Measurements from ENCODE around the gene EWSR1.
A peak's percentile ranks its signal among the peaks of the same experiment; 100 is the strongest.

The EWSR1 gene

DNA sequence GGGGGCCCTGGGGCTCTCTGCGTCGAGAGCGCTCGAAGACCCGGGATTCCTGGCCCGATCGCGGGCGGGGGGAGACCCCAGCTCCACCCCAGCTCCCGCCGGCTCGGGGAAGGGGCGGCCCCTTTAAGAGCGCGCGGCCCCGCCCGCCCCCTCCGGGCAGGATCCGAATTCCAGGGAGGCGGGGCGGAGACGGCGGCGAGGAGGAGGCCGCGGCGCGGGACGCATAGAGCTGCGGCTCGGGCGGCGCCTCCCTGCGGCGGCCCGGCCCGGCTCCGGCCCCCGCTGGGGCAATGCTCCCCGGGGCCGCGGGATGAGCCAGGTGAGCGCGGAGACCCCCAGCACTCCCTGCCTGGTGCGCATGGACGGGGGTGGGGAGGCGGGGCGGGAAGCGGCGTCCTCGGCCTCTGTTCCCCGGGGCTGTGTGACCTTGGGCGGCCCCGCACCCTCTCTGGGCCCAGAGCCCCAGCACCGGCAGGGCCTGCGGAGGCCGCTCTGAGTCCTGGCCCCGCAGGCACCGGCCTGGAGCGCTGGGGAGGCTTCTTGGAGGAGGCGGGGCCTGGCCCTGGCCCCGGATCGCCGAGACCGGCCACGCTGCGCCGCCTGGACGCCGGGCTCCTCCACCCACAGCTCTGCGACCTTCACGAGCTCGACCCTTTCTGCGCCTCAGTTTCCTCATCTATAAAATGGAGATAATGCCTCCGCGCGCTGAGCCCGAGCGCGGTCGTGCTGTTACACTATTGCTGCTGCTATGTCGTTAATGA is 38.9 kb downstream of the EWSR1 start:
- DNase-seq (ENCODE audit: low spot score), result peak; percentile 88

DNA sequence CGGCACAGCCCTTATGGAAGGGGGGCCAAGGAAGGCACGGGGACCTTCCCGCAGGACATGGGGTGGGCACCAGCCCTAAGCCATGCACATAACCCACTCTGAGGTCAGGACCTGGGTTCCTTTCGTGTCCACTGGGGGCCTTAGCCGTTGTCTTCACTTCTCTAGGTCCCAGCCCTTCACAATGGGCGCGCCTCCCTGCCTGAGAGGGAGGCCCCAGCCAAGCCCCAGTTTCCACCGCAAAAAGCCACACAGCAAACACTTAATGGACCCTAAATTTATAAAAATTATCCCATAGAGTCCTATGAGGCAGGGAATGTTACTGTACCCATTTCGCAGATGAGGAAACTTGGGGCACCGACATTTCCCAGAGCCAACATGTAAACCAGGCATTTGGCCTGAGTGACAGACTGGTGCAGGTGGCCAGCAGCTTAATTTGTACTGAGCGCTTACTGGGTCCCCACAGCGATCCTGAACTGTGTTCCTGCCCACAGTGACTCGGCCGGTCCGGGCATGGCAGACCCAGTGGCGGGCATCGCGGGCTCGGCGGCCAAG is 39.6 kb downstream of the EWSR1 start:
- DNase-seq (ENCODE audit: low spot score), result no peak

DNA sequence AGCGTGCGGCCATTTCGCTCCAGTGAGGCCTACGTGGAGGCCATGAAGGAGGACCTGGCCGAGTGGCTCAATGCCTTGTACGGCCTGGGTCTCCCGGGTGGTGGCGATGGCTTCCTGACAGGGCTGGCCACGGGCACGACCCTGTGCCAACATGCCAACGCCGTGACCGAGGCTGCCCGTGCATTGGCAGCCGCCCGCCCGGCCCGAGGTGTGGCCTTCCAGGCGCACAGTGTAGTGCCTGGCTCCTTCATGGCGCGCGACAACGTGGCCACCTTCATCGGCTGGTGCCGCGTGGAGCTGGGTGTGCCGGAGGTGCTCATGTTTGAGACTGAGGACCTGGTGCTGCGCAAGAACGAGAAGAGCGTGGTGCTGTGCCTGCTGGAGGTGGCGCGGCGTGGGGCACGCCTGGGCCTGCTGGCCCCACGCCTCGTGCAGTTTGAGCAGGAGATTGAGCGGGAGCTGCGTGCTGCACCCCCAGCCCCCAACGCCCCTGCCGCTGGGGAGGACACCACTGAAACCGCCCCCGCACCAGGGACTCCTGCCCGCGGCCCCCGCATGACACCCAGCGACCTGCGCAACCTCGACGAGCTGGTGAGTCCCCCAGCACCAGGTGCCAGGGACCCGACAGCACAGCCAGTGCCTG is 40.2 kb downstream of the EWSR1 start:
- DNase-seq (ENCODE audit: low spot score), result peak; percentile 61

GRCh38 chr22:29308791-29309262 is 40.8 kb downstream of the EWSR1 start:
- DNase-seq (ENCODE audit: low spot score), result no peak

GRCh38 chr22:29309332-29310064 is 41.4 kb downstream of the EWSR1 start:
- peak; percentile 75 for DNase-seq (ENCODE audit: low spot score)

DNA sequence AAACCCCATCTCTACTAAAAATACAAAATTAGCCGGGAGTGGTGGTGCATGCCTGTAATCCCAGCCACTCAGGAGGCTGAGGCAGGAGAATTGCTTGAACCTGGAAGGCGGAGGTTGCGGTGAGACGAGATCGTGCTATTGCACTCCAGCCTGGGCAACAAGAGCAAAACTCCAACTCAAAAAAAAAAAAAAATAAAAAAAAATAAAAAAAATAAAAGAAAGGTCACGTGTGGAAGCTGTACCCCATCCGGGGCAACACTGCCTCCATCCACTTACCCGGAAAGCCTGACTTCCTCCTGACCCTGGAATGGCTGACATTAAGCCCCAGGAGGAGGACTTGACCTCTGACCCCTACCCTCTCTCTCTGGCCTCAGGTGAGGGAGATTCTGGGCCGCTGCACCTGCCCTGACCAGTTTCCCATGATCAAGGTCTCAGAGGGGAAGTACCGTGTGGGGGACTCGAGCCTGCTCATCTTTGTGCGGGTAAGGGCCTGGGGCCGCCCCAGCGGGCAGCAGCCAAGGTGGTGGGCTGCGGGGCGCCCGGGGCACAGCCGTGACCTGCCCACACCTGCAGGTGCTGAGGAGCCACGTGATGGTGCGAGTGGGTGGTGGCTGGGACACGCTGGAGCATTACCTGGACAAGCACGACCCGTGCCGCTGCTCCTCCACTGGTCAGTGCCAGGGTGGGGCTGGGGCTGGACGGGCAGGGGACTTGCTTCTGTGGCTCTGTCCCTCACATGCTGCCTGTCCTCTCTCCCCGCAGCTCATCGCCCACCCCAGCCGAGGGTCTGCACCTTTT is 42.2 kb downstream of the EWSR1 start:
- peak; percentile 18 for DNase-seq (ENCODE audit: low spot score)

DNA sequence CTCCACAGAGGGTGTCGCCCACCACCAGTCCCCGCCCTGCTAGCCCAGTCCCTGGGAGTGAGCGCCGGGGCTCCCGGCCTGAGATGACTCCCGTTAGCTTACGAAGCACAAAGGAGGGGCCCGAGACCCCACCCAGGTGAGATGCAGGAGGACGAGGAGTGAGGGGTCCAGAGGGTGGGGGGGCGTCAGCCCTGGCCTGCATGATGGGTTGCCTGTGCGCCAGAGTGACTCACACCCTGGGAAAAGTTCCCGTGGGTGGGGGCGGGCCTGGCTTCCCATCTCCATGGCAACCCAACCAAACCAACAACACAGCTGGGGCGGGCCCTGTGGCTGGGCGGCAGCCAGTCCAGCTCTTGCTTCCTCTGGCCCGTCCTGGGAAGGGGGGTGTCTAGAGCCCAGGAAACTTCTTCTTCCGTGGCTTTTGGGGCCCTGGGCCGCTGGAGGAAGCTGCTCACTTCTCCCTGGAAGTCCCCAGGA is 42.8 kb downstream of the EWSR1 start:
- DNase-seq (ENCODE audit: low spot score), result peak; percentile 99

DNA sequence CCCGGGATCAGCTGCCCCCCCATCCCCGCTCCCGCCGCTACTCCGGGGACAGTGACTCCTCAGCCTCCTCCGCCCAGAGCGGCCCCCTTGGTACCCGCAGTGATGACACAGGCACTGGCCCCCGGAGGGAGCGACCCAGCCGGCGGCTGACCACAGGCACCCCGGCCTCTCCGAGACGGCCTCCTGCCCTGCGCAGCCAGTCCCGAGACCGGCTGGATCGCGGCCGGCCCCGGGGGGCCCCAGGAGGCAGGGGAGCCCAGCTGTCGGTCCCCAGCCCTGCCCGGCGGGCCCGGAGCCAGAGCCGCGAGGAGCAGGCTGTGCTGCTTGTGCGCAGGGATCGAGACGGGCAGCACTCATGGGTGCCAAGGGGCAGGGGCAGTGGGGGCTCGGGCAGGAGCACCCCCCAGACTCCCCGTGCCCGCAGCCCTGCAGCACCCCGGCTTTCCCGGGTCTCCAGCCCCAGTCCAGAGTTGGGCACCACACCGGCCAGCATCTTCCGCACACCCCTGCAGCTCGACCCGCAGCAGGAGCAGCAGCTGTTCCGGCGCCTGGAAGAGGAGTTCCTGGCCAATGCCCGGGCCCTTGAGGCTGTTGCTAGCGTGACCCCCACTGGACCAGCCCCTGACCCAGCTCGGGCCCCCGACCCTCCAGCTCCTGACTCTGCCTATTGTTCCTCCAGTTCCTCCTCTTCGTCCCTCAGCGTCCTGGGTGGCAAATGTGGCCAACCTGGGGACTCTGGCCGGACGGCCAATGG is 43.6 kb downstream of the EWSR1 start:
- DNase-seq (ENCODE audit: low spot score), result peak; percentile 67

GRCh38 chr22:29312218-29313125 is 44.4 kb downstream of the EWSR1 start:
- peak; percentile 67 for DNase-seq (ENCODE audit: low spot score)

DNA sequence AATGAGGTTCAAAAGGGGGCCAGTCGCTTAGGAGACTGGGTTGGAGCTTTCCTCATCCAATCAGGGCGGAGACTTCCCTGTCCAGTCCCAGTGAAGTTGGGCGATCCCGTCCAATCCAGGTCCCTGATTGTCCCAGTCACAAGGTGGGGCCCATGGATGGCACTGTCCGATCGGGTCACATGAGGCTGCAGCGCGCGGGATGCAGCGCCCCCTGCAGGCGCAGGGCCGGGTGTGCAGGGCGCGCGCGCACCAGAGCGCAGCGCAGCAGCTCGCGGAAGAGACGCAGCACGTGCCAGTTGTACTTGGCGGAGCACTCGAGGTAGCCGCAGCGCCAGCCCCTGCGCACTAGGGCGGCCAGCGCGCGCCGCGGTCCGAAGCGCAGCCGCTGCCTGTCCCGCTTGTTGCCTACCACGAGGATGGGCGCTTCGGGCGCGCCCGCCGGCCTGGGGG is 45.1 kb downstream of the EWSR1 start:
- peak; percentile 79 for DNase-seq (ENCODE audit: low spot score)

DNA sequence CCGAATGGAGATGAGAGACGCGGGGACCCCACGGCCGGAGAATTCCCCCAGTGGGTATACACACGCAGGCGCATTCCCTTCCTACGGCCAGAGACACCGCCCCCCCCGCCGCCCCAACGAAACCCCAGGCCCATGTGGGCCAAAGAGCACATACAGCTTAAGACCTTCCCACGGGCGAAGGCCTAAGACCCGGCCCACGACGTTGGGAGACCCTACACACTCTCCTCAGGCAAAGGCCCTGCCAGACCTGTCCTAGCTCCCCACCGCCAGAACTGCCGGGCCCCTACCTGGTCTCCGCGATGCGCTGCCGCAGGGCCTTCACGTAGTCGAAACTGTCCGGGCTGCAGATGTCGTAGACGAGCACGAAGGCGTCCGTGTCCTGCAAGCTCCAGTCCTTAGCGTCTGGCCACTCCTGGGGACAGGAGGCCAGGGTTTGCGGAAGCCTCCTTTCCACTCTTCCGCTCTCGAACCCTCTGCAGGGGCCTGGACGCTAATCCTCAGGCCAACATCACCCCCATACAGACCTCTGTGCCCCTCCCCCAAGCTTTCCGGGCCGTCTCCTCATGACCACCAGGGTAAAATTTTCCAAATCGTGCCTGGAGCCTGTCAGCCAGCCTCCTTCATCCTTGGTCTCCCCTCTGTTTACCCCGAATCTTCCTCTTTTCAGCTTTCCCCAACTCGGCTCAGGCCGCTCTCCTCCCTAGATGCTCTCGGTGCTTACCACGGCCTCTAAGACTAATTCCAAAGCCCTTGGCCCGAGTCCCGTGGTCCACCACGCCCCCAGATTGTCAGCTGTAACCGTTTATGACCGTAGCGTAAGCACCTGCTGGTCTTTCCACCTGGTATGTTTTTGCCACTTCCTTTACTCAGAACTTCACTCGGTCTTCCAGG is 45.8 kb downstream of the EWSR1 start:
- peak; percentile 66 for DNase-seq (ENCODE audit: low spot score)

- DNase-seq (ENCODE audit: low spot score), result no peak
Observed at GRCh38 chr22:29314537-29315285, 46.6 kb downstream of the EWSR1 start.

DNA sequence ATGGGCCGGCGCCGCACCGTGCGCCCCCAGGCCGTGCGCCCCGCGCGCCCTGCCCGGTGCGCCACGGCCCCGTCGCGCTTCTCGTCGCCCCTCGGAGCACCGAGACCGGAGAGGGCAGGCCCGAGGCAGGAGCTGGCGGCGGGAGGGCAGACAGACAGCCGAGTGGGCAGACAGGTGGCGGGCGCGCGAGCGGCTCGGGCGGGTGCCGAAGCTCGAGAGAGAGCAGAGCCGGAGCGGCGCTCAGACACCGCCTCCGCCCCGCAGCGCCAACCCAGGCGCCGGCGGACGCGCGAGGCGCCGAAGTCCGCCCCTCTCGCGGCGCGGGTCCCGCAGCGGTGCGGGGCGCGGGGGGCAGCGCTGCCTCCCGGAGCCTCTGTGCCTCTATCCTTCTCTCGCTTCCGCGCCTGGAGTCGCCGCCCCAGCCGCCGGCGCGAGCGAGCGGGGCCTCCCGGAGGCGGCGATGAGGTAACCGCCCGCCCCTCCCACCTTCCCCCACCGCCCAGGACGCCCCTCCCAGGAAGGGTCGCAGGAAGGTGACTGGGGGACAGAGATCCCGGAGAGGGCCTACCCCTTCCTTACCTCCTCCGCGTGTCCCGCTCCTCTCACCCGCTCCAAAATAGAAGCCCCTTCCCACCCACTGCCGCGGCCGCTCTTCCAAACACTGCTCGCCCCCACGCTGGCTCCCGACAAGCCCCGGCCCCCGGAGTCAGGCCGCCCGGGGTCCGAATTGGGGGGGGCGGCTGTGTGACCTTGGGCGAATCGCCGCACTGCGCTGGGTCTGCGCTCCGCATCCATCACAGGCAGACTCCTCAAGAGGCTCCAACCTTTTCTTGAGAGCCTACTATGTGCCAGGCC is 47.4 kb downstream of the EWSR1 start, which contains the start of gene RASL10A:
Gene RASL10A (minus strand): TSS at position 412 of the 855 bp plus-strand sequence. CDS start 451 bp downstream, outside the sequence.
- DNase-seq (ENCODE audit: low spot score), result no peak

DNA sequence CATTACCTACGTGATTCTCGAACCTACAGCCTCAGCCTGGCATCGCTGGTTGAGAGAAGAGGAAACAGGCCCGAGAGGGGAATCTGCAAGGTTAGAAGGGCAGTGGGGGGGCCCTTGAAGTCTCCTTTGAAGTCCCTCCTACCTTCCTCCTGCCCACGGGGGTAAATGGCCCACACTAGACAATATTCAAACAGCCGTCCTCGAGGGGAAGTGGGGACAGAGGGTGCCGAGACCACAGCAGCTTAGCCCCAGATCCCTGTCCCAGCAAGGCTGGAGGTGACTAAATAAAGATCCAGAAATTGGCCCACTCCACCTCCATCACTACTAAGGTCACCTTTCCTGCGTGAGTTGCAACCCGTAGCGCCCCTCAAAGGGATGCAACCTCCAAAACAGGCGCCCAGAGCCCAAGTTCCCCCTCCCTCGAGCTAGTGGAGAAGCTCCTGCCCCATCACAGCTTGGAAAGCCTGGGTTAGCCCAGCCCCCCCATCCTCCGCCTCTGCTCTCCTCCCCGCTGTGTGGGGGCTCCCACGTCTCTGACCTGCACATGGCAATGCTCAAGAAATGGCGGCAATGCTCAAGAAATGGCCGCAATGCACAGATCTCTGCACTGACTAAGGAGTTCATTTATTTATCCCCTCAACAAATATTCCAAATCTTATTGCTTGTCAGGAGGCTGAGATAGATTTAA is 48.2 kb downstream of the EWSR1 start:
- DNase-seq (ENCODE audit: low spot score), result no peak

DNA sequence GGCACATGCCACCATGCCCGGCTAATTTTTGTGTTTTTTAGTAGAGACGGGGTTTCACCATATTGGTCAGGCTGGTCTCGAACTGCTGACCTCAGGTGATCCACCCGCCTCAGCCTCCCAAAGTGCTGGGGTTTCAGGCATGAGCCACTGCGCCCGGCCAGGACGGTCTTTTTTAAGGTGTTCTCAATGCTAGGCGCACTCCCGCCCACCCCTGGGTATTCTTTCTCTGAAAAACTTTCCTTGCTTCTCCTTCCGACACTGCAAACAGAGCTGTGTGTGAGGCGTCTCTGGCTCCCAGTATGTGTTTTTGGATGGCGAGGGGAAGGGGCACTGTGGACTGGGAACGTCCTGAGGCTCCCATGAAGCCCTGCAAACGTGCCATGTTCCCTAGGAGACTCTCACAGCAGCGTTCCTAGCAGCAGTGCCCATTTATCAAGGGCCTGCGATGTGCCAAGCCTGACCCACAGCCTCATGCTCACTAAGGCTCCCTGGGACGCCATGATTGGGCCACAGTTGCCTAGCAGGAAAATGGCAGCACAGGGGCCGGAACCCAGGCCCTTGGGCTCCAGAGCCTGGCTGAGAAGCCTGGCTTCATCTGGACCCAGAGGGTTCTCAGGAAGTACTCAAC is 49.9 kb downstream of the EWSR1 start:
- DNase-seq (ENCODE audit: low spot score), result no peak

DNA sequence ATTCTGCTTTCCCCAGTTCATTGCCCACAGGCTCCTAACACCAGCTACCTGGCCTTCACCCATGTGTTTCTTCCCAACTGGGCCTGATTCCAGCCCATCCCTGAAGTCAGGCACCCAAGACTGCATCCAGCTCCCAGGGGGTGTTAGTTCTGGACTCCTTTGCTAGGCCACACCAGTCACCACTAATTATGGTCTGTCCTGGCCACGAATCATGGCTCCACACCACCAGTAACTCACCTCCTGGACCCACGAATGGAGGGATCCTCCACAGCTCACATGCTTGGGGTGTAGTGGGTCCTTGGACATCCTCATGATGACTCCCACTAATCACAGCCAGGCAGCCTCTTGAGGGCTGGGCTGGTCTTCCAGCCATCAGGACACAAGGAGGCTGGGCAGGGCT is 51.0 kb downstream of the EWSR1 start:
- no peak for DNase-seq (ENCODE audit: low spot score)
